Spleen (tissue), 11 donors: ENCODE results near the gene SHANK3. TPM values are rescaled to one million over a fixed set of nuclear protein-coding genes. Genes with fewer than 3 reads are reported as not detected.

ENCODE experiments used
- DNase-seq: peaks from one replicate; pipeline ENCODE4 v3.0.0-alpha.2; 2020
- H3K27ac ChIP-seq, 8 donors: fragments of 200-600 bp; sonication (generic) in 7 of 8; 1 replicate in 4 of 8; 2 replicates in 4 of 8; pipeline versions ENCODE4 v1.5.0 to v1.8.0; 2016 to 2021; ENCODE audit warnings: inconsistent platforms in 4 of 8, mild to moderate bottlenecking in 4 of 8, moderate library complexity in 1 of 8
- H3K27me3 ChIP-seq, 7 donors: fragments of 200-600 bp; sonication (generic) in 6 of 7; replicated peaks in 1 of 7; 1 replicate in 4 of 7; 2 replicates in 3 of 7; pipeline versions ENCODE4 v1.5.0 to v1.8.0; 2016 to 2021; ENCODE audit warnings: inconsistent platforms in 3 of 7, mild to moderate bottlenecking in 1 of 7
- H3K36me3 ChIP-seq, 6 donors: fragments of 200-600 bp; sonication (generic) in 5 of 6; 1 replicate in 4 of 6; 2 replicates in 2 of 6; pipeline versions ENCODE4 v1.5.0 to v1.8.0; 2016 to 2021; ENCODE audit warnings: inconsistent platforms in 2 of 6
- H3K4me1 ChIP-seq, 6 donors: fragments of 200-600 bp; sonication (generic) in 5 of 6; 1 replicate in 3 of 6; 2 replicates in 3 of 6; pipeline versions ENCODE4 v1.5.0 to v1.8.0; 2016 to 2021; ENCODE audit warnings: inconsistent platforms in 3 of 6
- H3K4me3 ChIP-seq, 8 donors: fragments of 200-600 bp; sonication (generic) in 7 of 8; 1 replicate in 4 of 8; 2 replicates in 4 of 8; pipeline versions ENCODE4 v1.5.0 to v1.8.0; 2016 to 2021; ENCODE audit warnings: inconsistent platforms in 4 of 8, mild to moderate bottlenecking in 4 of 8, moderate library complexity in 2 of 8
- H3K9me3 ChIP-seq, 8 donors: fragments of 200-600 bp; sonication (generic) in 7 of 8; 1 replicate in 4 of 8; 2 replicates in 4 of 8; pipeline versions ENCODE4 v1.5.0 to v1.8.0; 2016 to 2021; ENCODE audit warnings: inconsistent platforms in 4 of 8
- POLR2A ChIP-seq, 3 donors: fragments of 450-650 bp; IDR thresholded peaks; one replicate each; pipeline ENCODE4 v1.5.1; 2017; ENCODE audit warnings: antibody characterized with exemption in 3 of 3, mild to moderate bottlenecking in 1 of 3
- POLR2AphosphoS5 ChIP-seq, 3 donors: sonication (generic); formaldehyde crosslinking; IDR thresholded peaks; one replicate each; pipeline ENCODE4 v1.5.1; 2017; ENCODE audit warnings: antibody characterized with exemption in 3 of 3
- WGBS, 5 donors: extraction: QIAGEN DNeasy Blood & Tissue Kit in 3 of 5; methylation state at CpG; one replicate each; pipeline versions ENCODE4 v1.1.5 to v1.1.7; 2013 to 2018; 5-methylcytosine and 5-hydroxymethylcytosine counted together
- intact Hi-C: fragments of 100-400 bp; cut with DNase I; formaldehyde crosslinking; loops from one replicate; pipeline ENCODE4 v1.15.0; 2023; ENCODE audit warnings: low total_unique reads
- polyA plus RNA-seq, 3 donors: library from polyadenylated mRNA; stranded (reverse); fragments of 200-250 nt; gene quantifications; one replicate each; pipeline ENCODE4 v1.2.1, GENCODE V29; 2013
- total RNA-seq, 7 donors: library from RNA; depleted of rRNA in 3 of 7; stranded (reverse); fragments of >200 nt in 3 of 7; fragmentation: NEBNext Ultra II Directional in 4 of 7; extraction: Animal tissue kit (Norgen Biotek cat#: 25700) in 4 of 7; gene quantifications; one replicate each; pipeline versions ENCODE4 v1.1.0 to v1.2.1, GENCODE V29; 2016 to 2021
- TF ChIP-seq, protein P1 (sequence below), 11 experiments: fragments of 200-600 bp in 7 of 11; fragments of 450-650 bp in 4 of 11; sonication (generic) in 4 of 11; IDR thresholded peaks in 8 of 11; conservative IDR thresholded peaks in 3 of 11; 1 replicate in 7 of 11; 2 replicates in 4 of 11; pipeline versions ENCODE4 v1.4.0 to v1.8.0; 2016 to 2021; ENCODE audit warnings: antibody characterized with exemption in 11 of 11, inconsistent platforms in 4 of 11, mild to moderate bottlenecking in 1 of 11
- donor health status: healthy with polysubstance abuse.
- donor health status: DM: no; HTN: no; CAD: no; lungs with moderate emphysema.
- donor health status: DM: no; HTN: no; CAD: no.
- donor health status: Bipolar disorder and iron deficiency.
- donor health status: healthy.
- donor health status: DM: no; HTN: no; CAD: no.
- donor health status: DM: yes; HTN: yes; CAD: no.

The SHANK3 gene
- total and polyA plus RNA-seq, 10 donors, result 9.9 to 264 (median 86.3) TPM

GRCh38 chr22:50702821-50703725, 30.4 kb downstream of the SHANK3 start:
- peak; percentile 65 for DNase-seq
- Histone ChIP-seq H3K4me3 (no peak overlapping the region), H3K36me3 (peaks cover 0 to 67% (median 2%) of the 10 kb centered on the region in 6 donors), H3K9me3 (no peaks in the 10 kb centered on the region), H3K4me1 (peaks cover 0 to 86% (median 38%) of the 10 kb centered on the region in 6 donors), H3K27ac (peak overlapping the region in 1 of 8 donors; percentile 10), H3K27me3 (peaks cover 0 to 5% (median 0%) of the 10 kb centered on the region in 7 donors)
- TF ChIP-seq POLR2AphosphoS5 (IDR thresholded peaks at IDR 0.05), result peak; percentile 1 to 56 (median 46)
- TF ChIP-seq POLR2A (IDR thresholded peaks at IDR 0.05), result no peak
- TF ChIP-seq, protein P1, sequence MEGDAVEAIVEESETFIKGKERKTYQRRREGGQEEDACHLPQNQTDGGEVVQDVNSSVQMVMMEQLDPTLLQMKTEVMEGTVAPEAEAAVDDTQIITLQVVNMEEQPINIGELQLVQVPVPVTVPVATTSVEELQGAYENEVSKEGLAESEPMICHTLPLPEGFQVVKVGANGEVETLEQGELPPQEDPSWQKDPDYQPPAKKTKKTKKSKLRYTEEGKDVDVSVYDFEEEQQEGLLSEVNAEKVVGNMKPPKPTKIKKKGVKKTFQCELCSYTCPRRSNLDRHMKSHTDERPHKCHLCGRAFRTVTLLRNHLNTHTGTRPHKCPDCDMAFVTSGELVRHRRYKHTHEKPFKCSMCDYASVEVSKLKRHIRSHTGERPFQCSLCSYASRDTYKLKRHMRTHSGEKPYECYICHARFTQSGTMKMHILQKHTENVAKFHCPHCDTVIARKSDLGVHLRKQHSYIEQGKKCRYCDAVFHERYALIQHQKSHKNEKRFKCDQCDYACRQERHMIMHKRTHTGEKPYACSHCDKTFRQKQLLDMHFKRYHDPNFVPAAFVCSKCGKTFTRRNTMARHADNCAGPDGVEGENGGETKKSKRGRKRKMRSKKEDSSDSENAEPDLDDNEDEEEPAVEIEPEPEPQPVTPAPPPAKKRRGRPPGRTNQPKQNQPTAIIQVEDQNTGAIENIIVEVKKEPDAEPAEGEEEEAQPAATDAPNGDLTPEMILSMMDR (IDR thresholded peaks at IDR 0.05 in 8 of 11, conservative IDR thresholded peaks at IDR 0.05 in 3 of 11), result no peak
- intact Hi-C loops, result no loop called here
- 71 to 84% (median 75%) methylated on average over 19 to 20 of the region's 20 CpGs for WGBS, 5 donors

GRCh38 chr22:50703726-50704509, 31.3 kb downstream of the SHANK3 start:
- Histone ChIP-seq H3K4me1 (peaks cover 0 to 83% (median 34%) of the 10 kb centered on the region in 6 donors), H3K27ac (peak overlapping the region in 1 of 8 donors; percentile 51), H3K4me3 (no peak overlapping the region), H3K27me3 (peaks cover 0 to 5% (median 0%) of the 10 kb centered on the region in 7 donors), H3K36me3 (peaks cover 0 to 68% (median 2%) of the 10 kb centered on the region in 6 donors), H3K9me3 (no peaks in the 10 kb centered on the region)
- intact Hi-C loops, result no loop called here
- TF ChIP-seq POLR2AphosphoS5 (IDR thresholded peaks at IDR 0.05), result peak in 2 of 3 donors; percentile 31 to 60
- TF ChIP-seq, protein P1 (IDR thresholded peaks at IDR 0.05 in 8 of 11, conservative IDR thresholded peaks at IDR 0.05 in 3 of 11), result no peak
- 70 to 81% (median 78%) methylated on average over 34 to 36 of the region's 36 CpGs for WGBS, 5 donors
- DNase-seq, result peak; percentile 64

DNA sequence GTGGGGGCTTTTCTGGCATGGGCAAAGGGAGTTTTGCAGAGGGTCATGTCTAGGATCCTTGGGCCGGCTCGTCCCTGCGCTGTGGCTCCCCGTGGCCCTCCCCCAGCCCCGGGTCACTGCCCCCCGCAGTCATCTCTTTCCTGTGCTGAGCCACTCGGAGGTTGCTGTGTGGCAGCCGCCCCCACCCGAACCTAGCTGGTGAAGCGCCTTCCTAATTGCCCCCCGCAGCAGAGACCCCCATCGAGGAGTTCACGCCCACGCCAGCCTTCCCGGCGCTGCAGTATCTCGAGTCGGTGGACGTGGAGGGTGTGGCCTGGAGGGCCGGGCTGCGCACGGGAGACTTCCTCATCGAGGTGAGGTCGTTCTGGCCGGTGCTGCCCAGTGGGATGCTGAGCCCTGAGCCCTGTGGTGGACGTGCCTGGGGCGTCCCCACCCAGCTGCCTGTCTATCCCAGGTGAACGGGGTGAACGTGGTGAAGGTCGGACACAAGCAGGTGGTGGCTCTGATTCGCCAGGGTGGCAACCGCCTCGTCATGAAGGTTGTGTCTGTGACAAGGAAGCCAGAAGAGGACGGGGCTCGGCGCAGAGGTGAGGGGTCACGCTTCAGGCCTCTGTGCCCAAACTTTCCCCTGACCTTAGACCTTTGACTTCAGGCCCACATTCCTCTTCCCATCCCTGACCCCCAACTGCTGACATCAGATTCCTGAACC, 32.0 kb downstream of the SHANK3 start:
- Histone ChIP-seq H3K27me3 (peaks cover 0 to 5% (median 0%) of the 10 kb centered on the region in 7 donors), H3K9me3 (no peaks in the 10 kb centered on the region), H3K4me1 (peaks cover 0 to 83% (median 33%) of the 10 kb centered on the region in 6 donors), H3K4me3 (no peak overlapping the region), H3K27ac (peak overlapping the region in 4 of 8 donors; percentile 14 to 51 (median 24)), H3K36me3 (peaks cover 0 to 68% (median 2%) of the 10 kb centered on the region in 6 donors)
- intact Hi-C loops, result no loop called here
- TF ChIP-seq POLR2A (IDR thresholded peaks at IDR 0.05), result no peak
- TF ChIP-seq, protein P1 (IDR thresholded peaks at IDR 0.05 in 8 of 11, conservative IDR thresholded peaks at IDR 0.05 in 3 of 11), result no peak
- no peak for TF ChIP-seq POLR2AphosphoS5 (IDR thresholded peaks at IDR 0.05)
- DNase-seq, result peak; percentile 67
- 71 to 93% (median 78%) methylated on average over 29 to 37 of the region's 37 CpGs for WGBS, 5 donors
